Measurements from ENCODE around the gene RNF11. TPM values are rescaled to one million over a fixed set of nuclear protein-coding genes. Genes with fewer than 3 reads are reported as not detected.

RNF11 gene
- total RNA-seq, 1 donor from 2014 or later: 15.3 TPM

- CTCF ChIA-PET: no interaction called here
- H3K4me1 Mint-ChIP-seq: peaks cover 19% of the 10 kb centered on the region
- H3K9me3 Mint-ChIP-seq: no peaks in the 10 kb centered on the region
- no peak for DNase-seq
- POLR2A ChIA-PET: no interaction called here
- H3K36me3 Mint-ChIP-seq (ENCODE audit: low read depth): no peaks in the 10 kb centered on the region
- no peak for TF ChIP-seq CTCF (IDR thresholded peaks at IDR 0.05)
- no peak overlapping the region for H3K4me3 Mint-ChIP-seq
- no peaks in the 10 kb centered on the region for H3K27me3 Mint-ChIP-seq
- intact Hi-C loops (cut with micrococcal nuclease): no loop called here
- H3K27ac Mint-ChIP-seq: no peak overlapping the region
- no peak for ATAC-seq (ENCODE audit: low read depth)
Observed at GRCh38 chr1:51306950-51307349, 70.9 kb downstream of the RNF11 start.

GRCh38 chr1:51308636-51309035 is 72.6 kb downstream of the RNF11 start:
- H3K36me3 Mint-ChIP-seq (ENCODE audit: low read depth): no peaks in the 10 kb centered on the region
- H3K27me3 Mint-ChIP-seq: no peaks in the 10 kb centered on the region
- ATAC-seq (ENCODE audit: low read depth) (no peak), DNase-seq (no peak)
- ChIA-PET CTCF (no interaction called here), POLR2A (no interaction called here)
- H3K4me3 Mint-ChIP-seq: no peak overlapping the region
- H3K4me1 Mint-ChIP-seq: peaks cover 18% of the 10 kb centered on the region
- no peak for TF ChIP-seq CTCF (IDR thresholded peaks at IDR 0.05)
- intact Hi-C loops (cut with micrococcal nuclease): no loop called here
- H3K27ac Mint-ChIP-seq: no peak overlapping the region
- no peaks in the 10 kb centered on the region for H3K9me3 Mint-ChIP-seq

- ChIA-PET CTCF (no interaction called here), POLR2A (no interaction called here)
- no peak overlapping the region for H3K4me3 Mint-ChIP-seq
- no peak for TF ChIP-seq CTCF (IDR thresholded peaks at IDR 0.05)
- intact Hi-C loops (cut with micrococcal nuclease): no loop called here
- no peak overlapping the region for H3K27ac Mint-ChIP-seq
- DNase-seq (no peak), ATAC-seq (ENCODE audit: low read depth) (no peak)
- peaks cover 14% of the 10 kb centered on the region for H3K4me1 Mint-ChIP-seq
- H3K36me3 Mint-ChIP-seq (ENCODE audit: low read depth): no peaks in the 10 kb centered on the region
- H3K9me3 Mint-ChIP-seq: no peaks in the 10 kb centered on the region
- H3K27me3 Mint-ChIP-seq: no peaks in the 10 kb centered on the region
Observed at GRCh38 chr1:51309291-51309690, 73.2 kb downstream of the RNF11 start.

- Mint-ChIP-seq H3K27me3 (no peaks in the 10 kb centered on the region), H3K4me3 (no peak overlapping the region), H3K9me3 (no peaks in the 10 kb centered on the region), H3K4me1 (peaks cover 14% of the 10 kb centered on the region), H3K27ac (no peak overlapping the region), H3K36me3 (ENCODE audit: low read depth) (no peaks in the 10 kb centered on the region)
- intact Hi-C loops (cut with micrococcal nuclease): no loop called here
- DNase-seq (no peak), ATAC-seq (ENCODE audit: low read depth) (peak; percentile 21)
- CTCF ChIA-PET: no interaction called here
- POLR2A ChIA-PET: no interaction called here
- no peak for TF ChIP-seq CTCF (IDR thresholded peaks at IDR 0.05)
Observed at GRCh38 chr1:51310871-51311613, 75.0 kb downstream of the RNF11 start.

GRCh38 chr1:51311826-51312225 is 75.8 kb downstream of the RNF11 start:
- no peak for ATAC-seq (ENCODE audit: low read depth)

More at GRCh38 chr1:51311826-51312225, 75.8 kb downstream of the RNF11 start:
- CTCF ChIA-PET: no interaction called here
- POLR2A ChIA-PET: no interaction called here
- no peaks in the 10 kb centered on the region for H3K27me3 Mint-ChIP-seq
- no peak for TF ChIP-seq CTCF (IDR thresholded peaks at IDR 0.05)
- H3K36me3 Mint-ChIP-seq (ENCODE audit: low read depth): no peaks in the 10 kb centered on the region
- no peak overlapping the region for H3K27ac Mint-ChIP-seq
- DNase-seq: no peak
- H3K4me3 Mint-ChIP-seq: no peak overlapping the region
- intact Hi-C loops (cut with micrococcal nuclease): no loop called here
- no peaks in the 10 kb centered on the region for H3K9me3 Mint-ChIP-seq
- peaks cover 14% of the 10 kb centered on the region for H3K4me1 Mint-ChIP-seq
